Heart left ventricle (tissue), 16 donors: ENCODE measurements around the gene MEF2D. TPM values are rescaled to one million over a fixed set of nuclear protein-coding genes. Genes with fewer than 3 reads are reported as not detected.

ENCODE experiments used
- ATAC-seq, 4 donors: fragments of 200-7000 bp; cut with Tn5 transposase; one replicate each; pipeline ENCODE4 v1.9.1; 2020 to 2022; ENCODE audit warnings: moderate library complexity in 4 of 4, mild to moderate bottlenecking in 3 of 4, moderate number of reproducible peaks in 1 of 4
- DNase-seq, 5 donors: peaks; one replicate each; pipeline ENCODE4 v3.0.0-alpha.2; 2020
- H3K27ac ChIP-seq, 12 donors: fragments of 200-600 bp; sonication (generic) in 4 of 12; one replicate each; pipeline versions ENCODE4 v1.5.0 to v1.8.0; 2016 to 2022; ENCODE audit warnings: mild to moderate bottlenecking in 2 of 12
- H3K27me3 ChIP-seq, 9 donors: fragments of 200-600 bp; sonication (generic) in 2 of 9; one replicate each; pipeline versions ENCODE4 v1.5.1 to v1.8.0; 2016 to 2022; ENCODE audit warnings: mild to moderate bottlenecking in 3 of 9
- H3K36me3 ChIP-seq, 9 donors: fragments of 200-600 bp; sonication (generic) in 2 of 9; one replicate each; pipeline versions ENCODE4 v1.5.0 to v1.8.0; 2018 to 2022; ENCODE audit warnings: mild to moderate bottlenecking in 2 of 9
- H3K4me1 ChIP-seq, 12 donors: fragments of 200-600 bp; sonication (generic) in 4 of 12; one replicate each; pipeline versions ENCODE4 v1.5.0 to v1.8.0; 2016 to 2022; ENCODE audit warnings: mild to moderate bottlenecking in 3 of 12
- H3K4me3 ChIP-seq, 12 donors: fragments of 200-600 bp; sonication (generic) in 4 of 12; one replicate each; pipeline versions ENCODE4 v1.5.0 to v1.8.0; 2017 to 2022; ENCODE audit warnings: mild to moderate bottlenecking in 9 of 12, moderate library complexity in 4 of 12
- H3K9me3 ChIP-seq, 12 donors: fragments of 200-600 bp; sonication (generic) in 4 of 12; one replicate each; pipeline versions ENCODE4 v1.5.0 to v1.8.0; 2016 to 2022; ENCODE audit warnings: mild to moderate bottlenecking in 1 of 12
- CTCF ChIP-seq, 12 donors: fragments of 200-600 bp; sonication (generic) in 4 of 12; IDR thresholded peaks; one replicate each; pipeline versions ENCODE4 v1.5.0 to v1.8.0; 2018 to 2022; ENCODE audit warnings: antibody characterized with exemption in 12 of 12, mild to moderate bottlenecking in 5 of 12
- POLR2A ChIP-seq, 2 donors: fragments of 450-650 bp; IDR thresholded peaks; one replicate each; pipeline ENCODE4 v1.6.1; 2017; ENCODE audit warnings: antibody characterized with exemption in 2 of 2, mild to moderate bottlenecking in 2 of 2, moderate library complexity in 2 of 2
- WGBS, 4 donors: extraction: QIAGEN DNeasy Blood & Tissue Kit in 2 of 4; methylation state at CpG; one replicate each; pipeline versions ENCODE4 v1.1.5 to v1.1.7; 2013 to 2018; 5-methylcytosine and 5-hydroxymethylcytosine counted together
- intact Hi-C, 10 donors: fragments of 100-400 bp; cut with DNase I; formaldehyde crosslinking; loops; one replicate each; pipeline versions ENCODE4 v1.11.1 to v1.14.2; 2022
- polyA plus RNA-seq, 2 donors: library from polyadenylated mRNA; stranded (reverse); fragments of 200-250 nt; gene quantifications; one replicate each; pipeline ENCODE4 v1.2.3, GENCODE V29; 2013
- total RNA-seq, 9 donors: library from RNA; depleted of rRNA in 2 of 9; stranded (reverse); fragments of >200 nt in 2 of 9; fragmentation: NEBNext Ultra II Directional in 3 of 9; extraction: Animal tissue kit (Norgen Biotek cat#: 25700) in 3 of 9; gene quantifications; one replicate each; pipeline versions ENCODE4 v1.1.0 to v1.2.4, GENCODE V29; 2016 to 2023
- donor health status: ischemic (EF 13 %, LVEDD 7.1; RV severe dilation, severe dysfunction).
- donor health status: healthy with polysubstance abuse.
- donor health status: DM: no; HTN: yes; CAD: no.
- donor health status: DM: no; HTN: no; CAD: no.
- donor health status: ischemic (EF 25% LVEDD 6.9; RV normal size, moderate dysfunction).
- donor health status: ischemic (EF 25% LVEDD 5.7; RV mildly dilated, moderate dysfunction).
- donor health status: healthy.
- donor health status: DM: yes; HTN: yes; CAD: no.
- donor health status: ischemic (EF 35%, LVEDD 5.7; RV mildly dilated, moderate dysfunction).
- donor health status: nonischemic (EF 11% LVEDD 7.7; RV severe dilation, severe dysfunction).
- donor health status: DM: yes; HTN: yes; CAD: no.
- donor health status: PGD.
- donor health status: ischemic (EF 29% LVEDD 5.4; RV normal size, mild dysfunction).
- donor health status: nonischemic (EF 23%, LVEDD 6.1; RV moderate dilation, normal function).

The MEF2D gene
- total and polyA plus RNA-seq, 11 donors, result 40.5 to 203 (median 92.3) TPM

- Histone ChIP-seq H3K4me3 (no peak overlapping the region), H3K9me3 (no peaks in the 10 kb centered on the region), H3K27me3 (no peaks in the 10 kb centered on the region), H3K27ac (peak overlapping the region in 11 of 12 donors; percentile 54 to 89 (median 82)), H3K36me3 (peaks cover 0 to 100% (median 98%) of the 10 kb centered on the region in 9 donors), H3K4me1 (peaks cover 7 to 89% (median 63%) of the 10 kb centered on the region in 12 donors)
- 33 to 42% (median 38%) methylated on average over 8 of the region's 8 CpGs for WGBS, 4 donors
- intact Hi-C loops, result no loop called here
- ATAC-seq (peak in 3 of 4 donors; percentile 12 to 33 (median 25)), DNase-seq (peak in 3 of 5 donors; percentile 51 to 78 (median 71))
- TF ChIP-seq CTCF (IDR thresholded peaks at IDR 0.05), result no peak
- TF ChIP-seq POLR2A (IDR thresholded peaks at IDR 0.05), result no peak
These were observed 23.9 kb downstream of the MEF2D start for GRCh38 chr1:156476501-156477298.

GRCh38 chr1:156475568-156476500 lies 24.7 kb downstream of the MEF2D start:
- DNase-seq (peak; percentile 76 to 90 (median 86)), ATAC-seq (peak; percentile 51 to 78 (median 57))
- intact Hi-C loops, result no loop called here
- Histone ChIP-seq H3K27me3 (no peaks in the 10 kb centered on the region), H3K36me3 (peaks cover 0 to 100% (median 97%) of the 10 kb centered on the region in 9 donors), H3K4me1 (peaks cover 8 to 89% (median 62%) of the 10 kb centered on the region in 12 donors), H3K4me3 (no peak overlapping the region), H3K27ac (peak overlapping the region; percentile 36 to 89 (median 76)), H3K9me3 (no peaks in the 10 kb centered on the region)
- 52 to 64% (median 57%) methylated on average over 25 of the region's 25 CpGs for WGBS, 4 donors
- no peak for TF ChIP-seq POLR2A (IDR thresholded peaks at IDR 0.05)
- TF ChIP-seq CTCF (IDR thresholded peaks at IDR 0.05), result no peak

GRCh38 chr1:156474966-156475365 lies 25.6 kb downstream of the MEF2D start:
- Histone ChIP-seq H3K27ac (peak overlapping the region in 11 of 12 donors; percentile 29 to 89 (median 82)), H3K36me3 (peaks cover 0 to 100% (median 97%) of the 10 kb centered on the region in 9 donors), H3K4me3 (no peak overlapping the region), H3K4me1 (peaks cover 11 to 90% (median 62%) of the 10 kb centered on the region in 12 donors), H3K9me3 (no peaks in the 10 kb centered on the region), H3K27me3 (no peaks in the 10 kb centered on the region)
- no peak for ATAC-seq
- DNase-seq, result peak in 1 of 5 donors; percentile 52
- 90 to 96% (median 92%) methylated on average over 5 to 7 of the region's 7 CpGs for WGBS, 4 donors
- no peak for TF ChIP-seq CTCF (IDR thresholded peaks at IDR 0.05)
- no peak for TF ChIP-seq POLR2A (IDR thresholded peaks at IDR 0.05)
- intact Hi-C loops, result no loop called here
